ENCODE data around the gene SLC2A4RG. TPM values are rescaled to one million over a fixed set of nuclear protein-coding genes. Genes with fewer than 3 reads are reported as not detected.

The SLC2A4RG gene
- total RNA-seq, 1 donor from 2014 or later, result 50.2 TPM

GRCh38 chr20:63789836-63790571 lies 50.4 kb downstream of the SLC2A4RG start:
- TF ChIP-seq CTCF (IDR thresholded peaks at IDR 0.05; ENCODE audit: insufficient read depth, low read length, poor library complexity, severe bottlenecking), result no peak
- peaks cover 9% of the 10 kb centered on the region for H3K27me3 ChIP-seq (ENCODE audit: control insufficient read depth, insufficient read depth, low read length)
- no peaks in the 10 kb centered on the region for H3K36me3 ChIP-seq (ENCODE audit: control insufficient read depth, insufficient read depth, low read length)
- DNase-seq (ENCODE audit: low read depth), result no peak
- H3K4me3 ChIP-seq (ENCODE audit: low read depth, low read length), result no peak overlapping the region

- Histone ChIP-seq H3K4me3 (ENCODE audit: low read depth, low read length) (no peak overlapping the region), H3K27me3 (ENCODE audit: control insufficient read depth, insufficient read depth, low read length) (peaks cover 9% of the 10 kb centered on the region)
These were observed 51.1 kb downstream of the SLC2A4RG start for GRCh38 chr20:63790572-63791168.

GRCh38 chr20:63791497-63792156 lies 52.1 kb downstream of the SLC2A4RG start:
- Histone ChIP-seq H3K4me3 (ENCODE audit: low read depth, low read length) (no peak overlapping the region), H3K36me3 (ENCODE audit: control insufficient read depth, insufficient read depth, low read length) (no peaks in the 10 kb centered on the region), H3K27me3 (ENCODE audit: control insufficient read depth, insufficient read depth, low read length) (peaks cover 9% of the 10 kb centered on the region)
- TF ChIP-seq CTCF (IDR thresholded peaks at IDR 0.05; ENCODE audit: insufficient read depth, low read length, poor library complexity, severe bottlenecking), result no peak
- no peak for DNase-seq (ENCODE audit: low read depth)

More at GRCh38 chr20:63790572-63791168, 51.1 kb downstream of the SLC2A4RG start:
- TF ChIP-seq CTCF (IDR thresholded peaks at IDR 0.05; ENCODE audit: insufficient read depth, low read length, poor library complexity, severe bottlenecking), result no peak
- DNase-seq (ENCODE audit: low read depth), result no peak
- no peaks in the 10 kb centered on the region for H3K36me3 ChIP-seq (ENCODE audit: control insufficient read depth, insufficient read depth, low read length)

- Histone ChIP-seq H3K4me3 (ENCODE audit: low read depth, low read length) (no peak overlapping the region), H3K27me3 (ENCODE audit: control insufficient read depth, insufficient read depth, low read length) (peaks cover 9% of the 10 kb centered on the region), H3K36me3 (ENCODE audit: control insufficient read depth, insufficient read depth, low read length) (no peaks in the 10 kb centered on the region)
- no peak for TF ChIP-seq CTCF (IDR thresholded peaks at IDR 0.05; ENCODE audit: insufficient read depth, low read length, poor library complexity, severe bottlenecking)
- DNase-seq (ENCODE audit: low read depth), result no peak
These were observed 53.3 kb downstream of the SLC2A4RG start for GRCh38 chr20:63792866-63793265.

Other genes starting within 250 kb of the SLC2A4RG start
- 14.9 and 18.0 TPM in 2 replicates for gene EEF1A2, start 240.7 kb upstream of the SLC2A4RG start, total RNA-seq
- 114 and 211 TPM in 2 replicates for gene PPDPF, start 219.0 kb upstream of the SLC2A4RG start, total RNA-seq
- gene PTK6, start 202.4 kb upstream of the SLC2A4RG start, total RNA-seq, result 0.33 and 0.55 TPM in 2 replicates
- gene SRMS, start 192.0 kb upstream of the SLC2A4RG start, total RNA-seq, result 0.48 TPM in 1 of 2 replicates, not detected in the other
- gene FNDC11, start 185.6 kb upstream of the SLC2A4RG start, total RNA-seq, result 0.68 and 1.1 TPM in 2 replicates
- 69.2 and 85.2 TPM in 2 replicates for gene HELZ2, start 165.5 kb upstream of the SLC2A4RG start, total RNA-seq
- 14.4 and 17.7 TPM in 2 replicates for gene GMEB2, start 112.7 kb upstream of the SLC2A4RG start, total RNA-seq
- gene STMN3, start 86.4 kb upstream of the SLC2A4RG start, total RNA-seq, result 40.8 and 41.1 TPM in 2 replicates
- 18.6 and 30.7 TPM in 2 replicates for gene RTEL1, start 81.5 kb upstream of the SLC2A4RG start, total RNA-seq
- 97.0 and 119 TPM in 2 replicates for gene TNFRSF6B, start 43.1 kb upstream of the SLC2A4RG start, total RNA-seq
- gene ARFRP1, start 31.8 kb upstream of the SLC2A4RG start, total RNA-seq, result 47.7 and 56.9 TPM in 2 replicates
- 39.8 and 42.6 TPM in 2 replicates for gene ZGPAT, start 31.7 kb upstream of the SLC2A4RG start, total RNA-seq
- gene LIME1, start 3.1 kb upstream of the SLC2A4RG start, total RNA-seq, result 9.4 and 14.0 TPM in 2 replicates
- 7.2 and 7.8 TPM in 2 replicates for gene ZBTB46, start 91.5 kb downstream of the SLC2A4RG start, total RNA-seq
- not detected in 2 replicates for gene ABHD16B, start 121.7 kb downstream of the SLC2A4RG start, total RNA-seq
- 166 and 177 TPM in 2 replicates for gene TPD52L2, start 125.5 kb downstream of the SLC2A4RG start, total RNA-seq
- 53.9 and 57.2 TPM in 2 replicates for gene DNAJC5, start 155.3 kb downstream of the SLC2A4RG start, total RNA-seq
- gene UCKL1, start 216.6 kb downstream of the SLC2A4RG start, total RNA-seq, result 19.6 and 25.6 TPM in 2 replicates
- 10.8 TPM in 2 replicates for gene ZNF512B, start 230.2 kb downstream of the SLC2A4RG start, total RNA-seq
- gene SAMD10, start 239.9 kb downstream of the SLC2A4RG start, total RNA-seq, result 8.0 and 9.6 TPM in 2 replicates
- gene PRPF6, start 241.4 kb downstream of the SLC2A4RG start, total RNA-seq, result 75.4 and 78.5 TPM in 2 replicates

Measured in kidney epithelial cell (primary cell).